Superior temporal gyrus (tissue), 1 donor: ENCODE data around the gene KCNC3.
"Not testable (repeated sequence)": the region's sequence is repeated elsewhere in the genome, so short reads cannot be mapped to it uniquely, and the experiment has no call there.

Source experiments
- DNase-seq: peaks from one replicate; pipeline ENCODE4 v3.0.0-alpha.2; 2016; ENCODE audit errors: extremely low spot score

Gene KCNC3

DNA sequence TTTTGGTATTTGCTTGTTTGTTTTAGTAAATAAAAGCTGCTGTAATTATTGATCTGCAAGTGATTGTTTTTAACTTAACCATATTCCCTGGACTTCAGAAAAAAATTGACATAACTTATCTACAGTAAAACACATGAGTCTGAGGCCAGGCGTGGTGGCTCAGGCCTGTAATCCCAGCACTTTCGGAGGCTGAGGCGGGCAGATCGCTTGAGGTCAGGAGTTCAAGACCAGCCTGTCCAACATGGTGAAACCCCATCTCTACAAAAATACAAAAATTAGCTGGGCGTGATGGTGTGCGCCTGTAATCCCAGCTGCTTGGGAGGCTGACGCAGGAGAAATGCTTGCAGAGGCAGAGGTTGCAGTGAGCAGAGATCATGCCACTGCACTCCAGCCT lies 24.3 kb upstream of the KCNC3 start:
- DNase-seq: not testable (repeated sequence)

DNA sequence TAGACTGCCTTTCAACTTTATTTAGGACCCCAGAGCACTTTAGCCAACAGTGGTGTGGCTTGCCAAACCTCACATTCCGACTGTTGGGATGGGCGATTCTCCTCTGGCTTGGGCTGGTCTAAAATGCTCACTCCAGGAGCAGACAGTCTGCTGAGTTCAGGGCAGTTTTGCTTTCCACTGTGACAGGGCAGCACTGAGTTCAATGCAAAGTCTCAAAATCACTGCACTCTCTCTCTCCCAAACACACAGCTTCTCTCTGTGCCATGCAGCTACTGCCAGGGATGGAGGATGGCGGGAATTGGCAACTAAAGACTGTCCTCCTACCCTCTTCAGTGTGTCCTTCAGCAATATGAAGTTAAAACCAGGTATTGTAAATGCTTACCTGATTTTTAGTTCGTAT lies 23.1 kb upstream of the KCNC3 start:
- no peak for DNase-seq

DNA sequence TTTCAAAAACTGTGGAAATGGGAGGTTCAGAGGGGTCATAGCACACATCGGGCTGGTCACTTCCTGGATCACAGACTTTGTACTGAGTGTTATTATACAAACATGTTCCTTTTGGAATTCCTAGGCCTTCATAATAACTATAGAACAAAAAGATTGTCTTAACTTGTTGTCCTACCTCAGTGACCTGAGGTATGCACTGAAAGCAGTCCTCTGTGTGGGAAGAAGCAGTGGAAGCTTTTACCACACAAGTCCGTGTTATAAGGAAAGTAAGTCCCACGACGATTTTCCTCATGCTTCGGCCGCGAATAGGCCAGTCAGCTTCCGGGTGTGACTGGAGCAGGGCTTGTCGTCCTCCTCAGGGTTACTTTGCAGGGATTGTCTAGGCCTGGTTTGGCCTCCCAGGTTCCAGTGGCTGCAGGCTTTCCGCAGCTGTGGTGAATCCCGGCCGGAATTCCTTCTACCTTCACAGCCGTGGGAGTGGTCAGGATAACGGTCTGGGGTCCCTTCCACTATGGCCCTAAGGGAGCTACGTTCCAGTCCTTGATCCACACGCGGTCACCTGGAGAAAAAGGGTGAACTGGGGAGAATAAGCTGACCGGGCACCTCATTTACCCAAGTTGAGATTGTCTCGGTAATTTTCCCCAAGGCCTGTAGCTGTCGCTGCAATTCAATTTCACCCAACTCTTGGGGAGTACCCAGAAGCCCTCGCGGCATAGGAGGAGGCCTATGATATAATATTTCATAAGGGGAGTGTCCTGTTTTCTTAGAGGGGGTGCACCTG lies 20.3 kb upstream of the KCNC3 start:
- no peak for DNase-seq

DNA sequence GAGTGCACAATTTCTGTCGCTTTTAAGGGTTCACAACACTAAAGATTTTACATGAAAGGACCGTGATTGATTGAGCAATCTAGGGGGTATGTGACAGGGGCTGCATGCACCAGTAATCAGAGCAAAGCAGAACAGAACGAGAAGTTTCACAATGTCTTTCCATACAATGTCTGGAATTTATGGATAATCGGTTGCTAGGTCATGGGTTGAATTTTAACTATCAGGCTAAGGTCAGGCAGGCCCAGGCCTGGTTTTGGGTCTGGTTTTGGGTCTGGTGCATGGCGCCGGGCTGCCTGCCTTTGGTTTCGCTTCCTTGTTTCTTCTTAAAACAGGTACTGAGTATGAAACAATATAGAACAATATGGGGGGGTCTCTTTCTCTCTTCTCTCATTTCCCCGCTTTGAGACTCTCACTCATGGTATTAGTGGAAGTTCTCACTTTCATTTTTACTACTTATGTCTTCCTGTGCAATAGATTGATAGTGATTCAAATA lies 18.0 kb upstream of the KCNC3 start:
- DNase-seq: not testable (repeated sequence)

DNA sequence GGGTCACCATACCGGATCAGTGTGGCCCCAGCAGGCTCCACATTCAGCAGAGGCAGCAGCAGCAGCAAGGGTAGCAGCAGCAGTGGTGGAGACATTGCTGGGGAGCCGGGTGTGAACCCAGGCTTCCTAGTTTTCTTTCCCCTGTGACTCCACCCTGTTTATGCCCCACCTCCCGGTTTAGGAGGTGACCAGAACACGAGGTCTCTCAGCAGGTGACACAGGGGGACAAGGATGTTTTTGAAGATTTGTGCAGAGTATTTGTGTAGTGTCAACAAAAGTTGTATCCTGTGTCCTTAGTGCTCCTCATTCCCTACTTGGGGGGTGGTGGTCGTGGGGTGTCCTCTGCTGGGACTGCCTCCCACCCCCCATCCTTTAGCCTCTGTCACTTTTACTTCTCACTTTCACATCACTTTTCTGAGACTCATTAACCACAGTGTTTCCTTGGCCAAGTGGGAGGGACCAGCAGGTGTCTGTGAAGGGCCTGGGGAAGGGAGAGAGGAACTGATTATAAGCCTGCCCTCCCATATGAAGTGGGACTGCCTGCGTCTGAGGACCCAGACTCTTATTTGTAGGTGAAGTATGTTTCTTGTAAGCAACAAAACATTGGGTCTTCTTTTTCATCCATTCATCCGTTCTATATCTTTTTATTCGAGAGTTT lies 15.6 kb upstream of the KCNC3 start:
- DNase-seq: no peak

DNA sequence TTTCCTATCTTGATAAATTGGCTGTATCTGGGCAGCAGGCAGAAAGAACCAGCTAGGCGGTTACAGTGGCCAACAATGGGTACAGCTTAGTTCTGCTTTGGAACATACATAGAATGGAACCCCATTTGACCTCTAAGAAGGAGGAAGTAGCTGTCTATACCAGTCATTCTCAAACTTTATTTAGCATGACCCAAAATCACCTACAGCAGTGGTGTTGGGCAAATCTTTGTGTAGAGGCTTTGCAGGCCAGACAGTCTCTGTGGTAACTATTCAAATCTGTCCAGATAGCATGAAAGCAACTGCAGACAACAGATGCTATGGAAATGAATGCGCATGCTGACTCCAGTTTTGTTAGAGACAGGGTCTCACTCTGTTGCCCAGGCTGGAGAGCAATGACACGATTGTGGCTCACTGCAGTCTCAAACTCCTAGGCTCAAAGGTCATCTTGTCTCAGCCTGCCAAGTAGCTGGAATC lies 12.0 kb upstream of the KCNC3 start:
- DNase-seq: no peak

DNA sequence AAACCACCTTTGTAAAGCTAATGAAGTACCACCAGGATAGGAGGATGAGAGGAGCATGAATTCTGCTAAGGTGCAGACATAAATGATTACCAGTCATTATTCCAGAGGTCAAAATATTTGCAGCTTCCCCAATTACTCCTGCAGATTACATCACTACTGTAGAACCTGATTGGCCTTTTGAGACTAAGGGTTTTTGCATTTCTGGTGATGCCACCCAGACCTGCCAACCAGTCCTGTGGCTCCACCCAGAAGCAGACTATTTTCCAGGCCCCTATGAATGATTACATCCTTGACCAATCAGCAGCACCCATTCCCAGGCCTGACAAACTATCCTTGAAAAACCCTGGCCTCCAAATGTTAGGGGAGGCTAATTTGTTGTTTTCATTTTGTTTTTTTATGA lies 11.2 kb upstream of the KCNC3 start:
- no peak for DNase-seq

DNA sequence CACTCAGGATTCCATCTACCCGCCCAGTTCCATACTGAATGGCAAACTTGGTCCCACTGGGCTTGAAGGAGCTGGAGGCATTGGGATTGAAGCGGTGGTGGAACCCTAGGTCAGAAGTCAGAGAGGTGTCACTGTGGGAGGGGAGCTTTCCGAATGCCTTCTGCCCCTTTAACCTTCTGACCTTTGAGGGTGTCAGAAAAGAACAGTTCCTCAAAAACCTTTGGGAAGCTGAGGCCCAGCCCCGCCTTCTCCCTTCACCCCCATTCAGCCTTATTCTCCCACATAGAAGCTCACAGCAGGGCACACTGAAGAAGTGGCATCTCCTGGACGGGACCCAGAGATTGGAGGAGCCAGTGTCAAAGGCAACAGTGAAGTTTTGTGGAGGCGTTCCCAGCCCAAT lies 7.9 kb upstream of the KCNC3 start:
- not testable (repeated sequence) for DNase-seq

DNA sequence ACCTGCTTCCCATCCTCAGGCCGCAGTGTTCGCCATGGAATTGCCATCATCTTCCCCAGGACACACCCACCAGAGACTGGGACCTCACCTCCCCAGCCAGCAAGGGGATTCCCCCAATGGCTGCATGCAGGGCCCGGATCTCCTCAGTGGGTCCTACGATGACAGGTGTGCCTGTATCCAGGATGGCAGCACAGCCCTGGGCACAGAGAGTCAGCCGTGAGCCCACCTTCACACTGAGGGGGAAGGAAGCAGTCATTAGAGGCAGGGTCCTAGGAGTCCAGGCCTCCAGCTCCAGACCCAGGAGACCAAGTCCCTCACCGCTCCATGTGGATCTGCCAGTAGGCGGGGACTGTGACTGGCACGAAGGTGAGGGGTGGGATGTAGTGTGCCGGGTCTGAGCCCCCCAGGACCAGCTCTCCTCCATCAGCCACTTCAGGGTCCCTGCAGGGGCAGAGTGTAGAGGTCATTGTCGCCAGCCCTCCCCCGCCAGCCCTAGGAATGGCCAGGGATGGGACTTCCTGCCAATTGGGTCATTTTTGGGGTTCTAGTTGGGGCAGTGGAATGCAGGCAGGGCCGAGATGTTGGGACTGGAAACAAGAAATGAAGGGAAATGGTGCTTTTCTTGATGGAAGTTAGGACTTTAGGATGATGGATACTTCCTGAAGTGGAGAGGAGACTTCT lies 5.7 kb upstream of the KCNC3 start:
- DNase-seq: no peak

DNA sequence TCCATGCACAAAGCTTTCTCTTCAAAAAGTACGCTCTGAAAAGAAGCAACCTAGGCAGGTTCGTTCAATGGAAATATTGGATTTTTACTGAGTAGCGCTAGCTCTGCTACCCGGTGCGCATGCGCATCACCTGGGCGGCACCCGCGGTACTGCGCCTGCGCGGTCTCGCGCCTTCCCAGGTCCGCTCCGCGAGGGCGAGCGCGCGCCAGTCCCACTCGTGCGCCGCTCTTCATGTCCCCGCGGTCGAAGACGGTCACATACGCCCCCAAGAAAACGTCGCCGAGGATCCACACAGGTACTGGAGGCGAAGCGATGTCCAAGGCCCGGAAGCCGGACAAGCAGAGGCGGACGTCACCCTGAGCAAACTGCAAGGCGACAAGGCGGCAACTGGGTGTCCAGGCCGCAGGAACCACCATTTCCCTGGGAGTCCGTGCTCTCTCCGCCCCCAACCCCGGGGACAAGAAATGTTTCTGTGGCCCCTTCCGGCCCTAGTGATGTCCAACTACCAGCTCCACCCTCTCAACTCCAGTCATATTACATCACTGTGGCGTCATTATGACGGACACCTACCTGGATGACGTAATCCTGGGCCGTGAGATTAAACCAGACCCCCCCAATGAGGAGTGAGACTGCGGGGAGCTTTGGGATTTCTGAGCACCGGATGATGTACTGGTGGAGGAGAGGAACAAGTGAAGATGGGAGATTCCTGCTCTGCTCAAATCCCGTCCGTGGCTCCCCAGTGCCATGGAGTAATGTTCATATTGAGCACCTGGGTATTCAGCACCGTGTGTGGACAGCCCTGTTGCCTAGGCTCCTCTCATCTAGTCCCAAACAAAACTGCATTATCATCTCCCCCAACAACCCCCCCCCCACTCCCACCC lies 4.8 kb upstream of the KCNC3 start:
- DNase-seq: no peak

DNA sequence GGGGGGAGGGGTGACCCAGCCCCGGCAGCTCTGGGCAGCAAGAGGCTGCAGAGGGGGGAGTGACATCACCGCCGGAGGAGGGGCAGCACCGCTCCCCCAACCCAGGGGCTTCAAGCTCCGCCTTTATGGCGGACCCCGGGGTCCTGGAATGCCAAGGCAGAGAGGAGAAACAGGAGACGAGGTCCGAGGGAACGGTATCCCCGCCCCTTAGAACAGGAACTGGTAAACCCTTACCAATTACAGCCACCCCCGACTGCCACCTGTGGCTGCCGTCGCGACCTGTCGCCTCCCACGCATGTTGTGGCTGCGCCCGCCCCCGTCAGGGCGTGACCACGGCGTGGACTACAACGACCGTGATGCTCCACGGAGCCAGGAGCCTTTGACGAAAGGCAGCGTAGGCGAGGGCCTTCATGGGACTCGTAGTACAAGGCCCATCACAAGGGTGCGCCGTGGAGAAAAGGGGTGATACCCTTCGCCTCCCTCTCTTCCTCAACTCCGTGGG lies 4.1 kb upstream of the KCNC3 start:
- DNase-seq: peak; percentile 98

DNA sequence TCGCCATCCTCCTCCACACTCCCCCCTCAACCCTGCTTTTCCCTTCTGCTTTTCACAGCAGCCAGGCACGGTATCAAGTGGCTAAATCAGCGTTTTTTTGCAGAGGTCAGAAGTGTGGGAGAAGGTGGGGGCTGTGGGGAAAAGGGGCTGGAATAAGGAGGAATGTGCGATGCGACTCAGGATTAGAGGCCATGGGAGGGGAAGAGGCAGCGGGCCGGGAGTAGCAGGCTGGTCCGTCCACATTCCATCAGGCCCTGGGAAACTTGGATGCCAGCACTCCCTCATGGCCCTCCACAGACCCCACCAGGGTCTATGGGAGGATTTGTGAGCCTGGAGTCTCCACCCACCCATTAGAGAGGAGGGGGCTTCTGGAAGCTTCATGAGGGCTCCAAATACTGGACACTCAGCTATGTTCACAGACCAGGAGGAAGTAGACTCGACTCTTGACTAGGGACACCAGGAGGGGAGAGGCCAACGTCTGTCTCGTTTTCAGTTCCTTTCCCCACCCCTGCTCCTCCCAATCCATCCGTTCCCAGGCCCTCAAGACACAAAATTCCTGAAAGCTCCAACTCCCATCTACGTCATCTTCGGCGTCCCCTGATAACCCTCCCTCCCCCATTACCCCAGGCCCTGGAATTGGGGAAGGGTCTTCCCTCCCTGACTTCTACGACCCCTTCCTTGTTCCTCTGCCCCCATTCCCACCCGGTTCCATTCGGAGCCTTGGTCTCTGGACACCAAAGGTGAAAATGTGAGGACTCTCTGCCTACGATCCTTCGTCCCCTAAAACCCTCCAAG lies 3.3 kb upstream of the KCNC3 start:
- peak; percentile 8 for DNase-seq

DNA sequence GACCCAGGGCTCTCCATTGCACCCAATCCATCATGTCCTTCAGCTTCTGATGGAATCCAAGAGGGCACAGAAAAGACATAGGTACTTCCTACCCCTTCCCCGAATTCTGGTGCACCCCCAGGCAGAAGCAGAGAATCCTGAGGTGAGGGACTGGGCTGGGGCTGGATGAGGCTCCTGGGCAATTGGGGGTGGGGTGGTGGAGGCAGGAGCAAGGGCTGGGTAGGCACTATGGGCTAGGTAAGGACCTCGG lies 2.7 kb upstream of the KCNC3 start:
- no peak for DNase-seq

DNA sequence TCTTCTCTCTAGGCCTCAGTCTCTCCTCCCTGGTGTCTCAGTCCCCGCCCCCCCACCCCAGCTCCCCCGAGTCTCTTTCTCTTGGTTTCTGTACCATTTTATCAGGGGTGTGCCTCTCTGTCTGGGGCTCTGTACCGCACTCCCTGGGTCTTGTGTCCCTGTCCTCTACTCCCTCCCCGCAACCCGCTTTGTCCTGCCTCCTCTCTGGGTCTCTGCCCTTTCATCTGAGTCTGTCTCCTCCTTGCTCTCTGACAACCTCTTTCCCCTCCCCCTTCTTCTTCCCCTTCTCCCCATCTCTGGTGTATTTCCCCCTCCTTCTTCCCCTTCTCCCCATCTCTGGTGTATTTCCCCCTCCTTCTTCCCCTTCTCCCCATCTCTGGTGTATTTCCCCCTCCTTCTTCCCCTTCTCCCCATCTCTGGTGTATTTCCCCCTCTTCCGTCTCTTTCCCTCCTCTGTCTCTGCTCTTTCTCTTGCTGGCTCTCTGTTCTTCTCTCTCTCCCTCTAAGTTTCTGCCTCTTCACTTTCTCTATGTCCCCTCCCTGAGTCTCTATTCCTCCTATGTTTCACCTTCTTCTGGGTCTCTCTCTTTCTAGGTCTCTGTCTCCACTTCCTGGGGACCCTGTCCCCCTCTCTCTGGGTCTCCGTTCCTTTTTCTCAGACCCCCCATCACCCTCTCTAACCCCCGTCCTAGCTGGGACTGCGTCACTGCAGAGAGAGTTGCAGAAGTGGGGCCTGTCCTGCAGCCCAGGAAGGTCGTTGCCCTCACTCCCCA lies 2.2 kb upstream of the KCNC3 start:
- DNase-seq: no peak

DNA sequence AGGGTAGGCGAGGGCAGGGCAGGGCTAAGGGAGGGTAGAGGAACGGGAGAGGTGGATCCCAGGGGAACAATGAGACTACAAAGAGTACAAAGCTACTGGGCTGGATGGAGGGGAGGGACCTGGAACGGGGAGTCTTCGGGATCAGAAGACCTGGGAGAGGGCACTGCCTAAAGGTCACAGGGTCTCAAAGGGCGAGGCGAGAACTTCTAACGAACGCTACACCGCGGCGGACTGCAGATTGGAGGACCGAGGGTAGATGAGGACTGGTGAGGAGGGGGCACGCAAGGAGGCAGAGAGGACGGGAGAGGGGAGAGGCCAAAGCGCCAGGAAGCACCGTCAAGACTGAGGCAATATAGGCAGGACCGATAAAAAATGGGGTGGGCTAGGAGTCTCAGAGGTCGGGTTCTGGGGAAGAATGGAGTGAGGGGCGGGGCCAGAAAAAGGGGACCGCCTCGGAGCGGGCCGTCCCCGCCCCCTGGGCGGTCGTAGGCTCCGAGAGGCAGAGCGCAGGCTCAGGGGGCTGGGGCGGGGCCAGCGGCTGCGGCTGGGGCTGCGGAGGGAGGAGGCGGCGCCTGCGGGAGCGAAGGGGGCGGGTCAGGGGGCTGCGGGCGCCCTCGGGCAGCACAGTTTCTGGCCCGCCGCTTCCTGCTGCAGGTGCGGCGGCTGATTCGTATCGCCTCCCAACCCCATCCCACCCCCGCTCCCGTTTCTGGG lies 1.3 kb upstream of the KCNC3 start:
- DNase-seq: peak; percentile 86

DNA sequence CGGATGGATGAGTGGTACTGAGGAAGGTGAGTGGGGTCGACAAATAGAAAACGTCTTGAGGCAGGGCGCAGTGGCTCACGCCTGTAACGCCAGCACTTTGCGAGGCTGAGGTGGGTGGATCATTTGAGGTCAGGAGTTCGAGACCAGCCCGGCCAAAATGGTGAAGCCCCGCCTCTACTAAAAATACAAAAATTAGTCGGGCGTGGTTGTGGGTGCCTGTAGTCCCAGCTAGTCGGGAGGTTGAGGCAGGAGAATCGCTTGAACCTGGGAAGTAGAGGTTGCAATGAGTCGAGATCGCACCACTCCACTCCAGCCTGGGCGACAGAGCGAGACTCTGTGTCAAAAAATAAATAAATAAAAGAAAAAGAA lies 733 bp upstream of the KCNC3 start:
- not testable (repeated sequence) for DNase-seq

DNA sequence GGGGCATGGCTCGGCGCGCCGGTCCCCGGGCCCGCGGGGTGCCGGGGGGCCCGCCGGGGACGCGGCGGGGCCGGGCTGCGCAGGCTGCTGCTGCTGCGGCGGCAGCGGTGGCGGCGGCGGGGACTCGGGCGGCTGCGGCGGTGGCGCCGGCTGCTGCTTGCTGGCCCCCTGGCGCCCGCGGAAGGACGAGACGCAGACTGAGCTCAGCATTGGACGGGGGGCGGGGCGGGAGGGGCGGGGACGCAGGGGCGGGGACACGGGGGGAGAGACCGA lies 368 bp downstream of the KCNC3 start:
- DNase-seq: no peak

DNA sequence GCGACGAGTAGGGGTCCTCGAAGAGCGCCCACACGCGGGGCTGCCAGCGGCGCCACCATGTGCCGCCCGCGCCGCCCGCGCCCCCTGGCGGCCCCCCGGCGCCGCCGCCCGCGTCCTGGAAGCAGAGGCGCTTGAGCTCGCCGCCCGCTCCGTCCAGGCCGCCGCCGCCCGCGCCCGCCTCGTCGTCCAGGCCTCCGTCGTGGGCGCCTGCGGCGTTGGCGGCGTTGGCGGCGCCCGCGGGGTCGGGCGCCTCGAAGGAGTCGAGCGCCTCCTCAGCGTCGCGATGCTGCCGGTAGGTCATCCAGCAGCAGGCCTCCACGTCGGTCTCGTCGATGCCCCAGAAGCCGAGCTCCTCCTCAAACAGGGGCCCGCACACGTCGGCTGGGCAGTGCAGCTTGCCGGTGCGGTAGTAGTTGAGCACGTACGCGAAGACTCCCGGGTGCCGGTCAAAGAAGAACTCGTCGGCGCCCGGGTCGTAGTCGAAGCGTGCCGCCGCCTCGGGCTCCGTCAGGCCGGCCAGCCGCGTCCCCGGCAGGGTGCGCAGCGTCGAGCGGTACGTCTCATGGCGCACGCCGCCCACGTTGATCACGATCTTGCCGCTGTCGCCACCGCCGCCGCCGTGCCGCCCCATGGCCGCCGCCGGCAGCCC lies 829 bp downstream of the KCNC3 start:
- no peak for DNase-seq

DNA sequence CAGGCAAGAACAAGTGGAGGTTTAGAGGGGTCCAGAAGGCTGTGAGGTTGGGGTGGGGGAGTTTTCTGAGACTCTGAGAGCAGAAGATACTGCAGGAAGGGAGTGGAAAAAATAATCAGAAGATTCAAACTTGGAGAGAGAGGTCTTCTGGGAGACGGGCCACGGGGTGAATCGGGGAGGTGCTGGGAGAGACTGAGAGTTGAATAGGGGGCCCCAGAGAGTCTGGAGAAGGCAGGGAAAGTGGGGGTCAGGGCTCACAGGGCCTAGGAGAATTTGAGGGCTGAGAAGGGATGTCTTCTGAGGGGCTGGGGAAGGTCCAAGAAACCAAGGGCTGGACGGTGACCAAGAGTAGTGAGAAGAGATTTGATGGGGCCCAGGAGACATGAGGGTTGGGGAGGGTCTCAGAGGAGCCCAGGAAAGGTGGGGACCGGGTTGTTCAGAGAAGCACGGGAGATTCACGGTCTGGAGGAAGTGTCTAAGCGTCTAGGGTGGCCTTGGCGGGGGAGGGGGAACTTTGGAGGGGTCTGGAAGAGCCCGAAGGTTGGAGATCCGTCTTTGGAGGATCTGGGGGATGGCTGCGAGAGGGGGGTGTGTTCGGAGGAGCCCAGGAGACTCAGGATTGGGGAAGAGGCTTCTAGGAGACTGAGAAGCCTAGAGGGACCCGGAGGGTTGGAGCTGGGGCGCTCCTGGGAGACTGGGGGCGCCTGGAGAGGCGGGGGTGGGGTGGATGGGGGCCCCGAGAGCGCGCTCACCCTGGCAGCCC lies 1.5 kb downstream of the KCNC3 start:
- no peak for DNase-seq
